H7 (cell line): Measurements from ENCODE around the gene DCLK1. TPM values are rescaled to one million over a fixed set of nuclear protein-coding genes. Genes with fewer than 3 reads are reported as not detected.

Experiments
- DNase-seq: peaks from one replicate; pipeline ENCODE4 v3.0.0; 2012
- H3K27me3 ChIP-seq: 2 replicates; pipeline ENCODE4 v1.6.0; 2011; ENCODE audit warnings: mild to moderate bottlenecking, low read length; ENCODE audit not compliant: control insufficient read depth, insufficient read depth
- H3K36me3 ChIP-seq: replicated peaks from 2 replicates; pipeline ENCODE4 v1.5.1; 2011; ENCODE audit warnings: low read length; ENCODE audit not compliant: control insufficient read depth, insufficient read depth
- H3K4me3 ChIP-seq: 2 replicates; pipeline ENCODE4 v1.5.1; 2011; ENCODE audit warnings: low read depth, mild to moderate bottlenecking, control low read depth, low read length, moderate library complexity; ENCODE audit not compliant: insufficient read depth
- total RNA-seq: library from RNA; depleted of rRNA; stranded (reverse); fragments of >200 nt; shearing (Covaris generic); gene quantifications from 2 replicates; pipeline ENCODE4 v1.2.3, GENCODE V29; 2014

The DCLK1 gene
- total RNA-seq, 1 experiment from 2014 or later: 10.4 TPM

GRCh38 chr13:35792021-35792420 is 339.2 kb downstream of the DCLK1 start:
- Histone ChIP-seq H3K4me3 (no peak overlapping the region), H3K27me3 (no peaks in the 10 kb centered on the region)
- DNase-seq: no peak

GRCh38 chr13:35791184-35791851 is 339.9 kb downstream of the DCLK1 start:
- Histone ChIP-seq H3K36me3 (no peaks in the 10 kb centered on the region), H3K27me3 (no peaks in the 10 kb centered on the region), H3K4me3 (no peak overlapping the region)
- no peak for DNase-seq

More at GRCh38 chr13:35792021-35792420, 339.2 kb downstream of the DCLK1 start:
- no peaks in the 10 kb centered on the region for H3K36me3 ChIP-seq

GRCh38 chr13:35789335-35790165 is 341.6 kb downstream of the DCLK1 start:
- DNase-seq: peak; percentile 29
- no peaks in the 10 kb centered on the region for H3K27me3 ChIP-seq
- H3K4me3 ChIP-seq: no peak overlapping the region
- H3K36me3 ChIP-seq: no peaks in the 10 kb centered on the region

- H3K4me3 ChIP-seq: no peak overlapping the region
- DNase-seq: no peak
- no peaks in the 10 kb centered on the region for H3K27me3 ChIP-seq
- no peaks in the 10 kb centered on the region for H3K36me3 ChIP-seq
Observed at GRCh38 chr13:35787937-35788336, 343.2 kb downstream of the DCLK1 start.

- DNase-seq: no peak
- no peaks in the 10 kb centered on the region for H3K36me3 ChIP-seq
- no peak overlapping the region for H3K4me3 ChIP-seq
- H3K27me3 ChIP-seq: no peaks in the 10 kb centered on the region
Observed at GRCh38 chr13:35785576-35786303, 345.4 kb downstream of the DCLK1 start.

- no peak for DNase-seq
- H3K4me3 ChIP-seq: no peak overlapping the region
- H3K36me3 ChIP-seq: no peaks in the 10 kb centered on the region
- no peaks in the 10 kb centered on the region for H3K27me3 ChIP-seq
Observed at GRCh38 chr13:35784286-35784951, 346.8 kb downstream of the DCLK1 start.

GRCh38 chr13:35782793-35783192 is 348.4 kb downstream of the DCLK1 start:
- no peaks in the 10 kb centered on the region for H3K36me3 ChIP-seq
- no peaks in the 10 kb centered on the region for H3K27me3 ChIP-seq
- DNase-seq: no peak
- no peak overlapping the region for H3K4me3 ChIP-seq

GRCh38 chr13:35781036-35782000 is 349.9 kb downstream of the DCLK1 start:
- Histone ChIP-seq H3K27me3 (no peaks in the 10 kb centered on the region), H3K36me3 (no peaks in the 10 kb centered on the region), H3K4me3 (no peak overlapping the region)
- DNase-seq: no peak

GRCh38 chr13:35780613-35781012 is 350.6 kb downstream of the DCLK1 start:
- DNase-seq: no peak
- no peaks in the 10 kb centered on the region for H3K36me3 ChIP-seq
- H3K27me3 ChIP-seq: no peaks in the 10 kb centered on the region
- H3K4me3 ChIP-seq: no peak overlapping the region

GRCh38 chr13:35771898-35772297 is 359.3 kb downstream of the DCLK1 start:
- DNase-seq: peak; percentile 41
- no peaks in the 10 kb centered on the region for H3K36me3 ChIP-seq
- no peaks in the 10 kb centered on the region for H3K27me3 ChIP-seq
- no peak overlapping the region for H3K4me3 ChIP-seq

GRCh38 chr13:35770756-35771297 is 360.4 kb downstream of the DCLK1 start:
- DNase-seq: no peak
- H3K36me3 ChIP-seq: no peaks in the 10 kb centered on the region
- H3K4me3 ChIP-seq: no peak overlapping the region
- no peaks in the 10 kb centered on the region for H3K27me3 ChIP-seq

GRCh38 chr13:35769812-35770211 is 361.4 kb downstream of the DCLK1 start:
- DNase-seq: no peak
- H3K27me3 ChIP-seq: no peaks in the 10 kb centered on the region
- no peak overlapping the region for H3K4me3 ChIP-seq
- no peaks in the 10 kb centered on the region for H3K36me3 ChIP-seq

GRCh38 chr13:35768551-35768950 is 362.6 kb downstream of the DCLK1 start:
- DNase-seq: no peak
- H3K36me3 ChIP-seq: no peaks in the 10 kb centered on the region
- no peak overlapping the region for H3K4me3 ChIP-seq
- no peaks in the 10 kb centered on the region for H3K27me3 ChIP-seq
